Activated effector memory CD4-positive, alpha-beta T cell treated with Interleukin-2 at 50 U/mL for 16 hours (primary cell): ENCODE results near the gene CDRT4.
"Not testable (repeated sequence)": the region's sequence is repeated elsewhere in the genome, so short reads cannot be mapped to it uniquely, and the experiment has no call there.

Experiments used
- DNase-seq: peaks from one replicate; pipeline ENCODE4 v3.0.0-alpha.2; 2020

Gene CDRT4

DNA sequence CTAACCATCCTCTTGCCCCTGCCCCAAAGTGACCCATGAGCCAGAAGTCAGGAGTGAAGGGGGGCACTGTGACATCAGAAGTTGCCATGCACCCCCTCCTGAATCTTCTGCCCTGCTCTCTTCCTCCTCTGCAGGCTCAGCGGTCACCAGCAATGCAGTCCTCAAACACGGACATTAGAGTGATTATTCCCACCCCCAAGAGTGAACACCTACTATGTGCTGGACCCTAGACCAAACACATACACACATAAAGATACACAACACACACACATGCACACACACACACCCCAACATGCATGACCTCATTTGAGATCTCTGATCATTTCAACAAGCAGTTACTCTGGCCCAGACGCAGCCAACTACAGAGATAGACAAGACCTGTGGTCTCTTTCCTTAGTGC is at the start of gene CDRT4:
CDRT4 (minus strand) TSS at position 30 of the 400 bp plus-strand sequence. CDS start 27,383 bp downstream, outside the sequence.
- DNase-seq = no peak

DNA sequence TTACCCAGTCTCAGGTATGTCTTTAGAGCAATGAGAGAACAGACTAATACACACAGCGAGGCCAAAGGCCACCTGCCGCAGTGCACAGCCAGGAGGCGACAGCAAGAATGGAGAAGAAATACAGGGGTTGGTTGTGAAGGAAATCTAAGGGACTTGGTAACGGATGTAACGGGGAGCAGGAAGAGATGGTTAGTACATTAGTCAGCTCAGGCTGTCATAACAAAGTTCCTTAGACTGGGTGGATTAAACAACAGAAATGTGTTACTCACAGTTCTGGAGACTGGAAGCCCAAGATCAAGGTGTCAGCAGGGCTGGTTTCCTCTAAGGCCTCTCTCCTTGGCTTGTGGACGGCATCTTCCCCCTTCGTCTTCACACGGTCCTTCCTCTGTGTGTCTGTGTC is 48.7 kb upstream of the CDRT4 start:
- DNase-seq = no peak

DNA sequence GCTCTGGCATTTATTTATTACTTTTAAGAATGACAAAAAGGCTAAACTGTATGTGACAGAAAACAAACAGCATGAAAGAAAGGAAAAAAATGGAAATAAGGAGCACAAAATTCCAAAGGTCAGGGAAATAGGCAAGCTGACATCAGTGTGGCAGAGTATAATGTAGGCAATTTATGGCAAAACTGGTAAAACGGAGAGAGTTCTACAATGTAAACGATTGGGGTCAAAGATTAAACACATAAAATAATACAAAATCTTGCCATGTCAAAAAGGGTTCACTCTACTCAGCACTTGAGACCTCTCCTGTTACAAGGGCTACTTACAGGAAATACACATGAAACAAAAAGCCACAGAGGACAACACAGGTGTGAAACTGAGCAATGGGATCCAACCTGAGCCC is 47.0 kb upstream of the CDRT4 start:
- no peak for DNase-seq

DNA sequence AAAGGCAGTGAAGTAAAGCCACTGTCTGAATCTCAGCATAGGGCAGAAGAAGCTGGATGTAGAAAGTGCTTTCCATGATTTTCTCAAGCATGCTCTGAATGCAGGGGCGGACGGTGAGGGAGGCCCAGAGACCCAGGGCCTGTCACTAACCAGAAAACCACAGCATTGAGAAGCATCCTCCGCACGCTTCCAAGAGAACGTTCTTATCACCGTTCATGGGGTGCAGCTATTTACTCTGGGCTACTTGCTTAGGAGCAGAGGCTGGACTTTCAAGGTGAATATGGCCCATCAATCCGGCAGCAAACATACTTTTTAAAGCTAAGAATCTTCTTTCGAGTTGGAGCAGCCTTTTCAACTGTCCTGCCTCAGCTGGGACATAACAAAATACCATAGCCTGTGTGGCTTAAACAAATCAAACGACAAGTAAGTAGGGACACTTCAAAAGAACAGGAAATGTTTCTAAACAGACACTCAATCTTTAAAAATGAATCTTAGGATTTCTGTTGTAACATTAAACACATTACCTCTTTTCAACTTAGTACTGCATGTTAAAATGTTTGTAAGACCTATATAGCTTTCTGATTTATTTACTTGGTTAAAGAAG is 46.5 kb upstream of the CDRT4 start:
- no peak for DNase-seq

DNA sequence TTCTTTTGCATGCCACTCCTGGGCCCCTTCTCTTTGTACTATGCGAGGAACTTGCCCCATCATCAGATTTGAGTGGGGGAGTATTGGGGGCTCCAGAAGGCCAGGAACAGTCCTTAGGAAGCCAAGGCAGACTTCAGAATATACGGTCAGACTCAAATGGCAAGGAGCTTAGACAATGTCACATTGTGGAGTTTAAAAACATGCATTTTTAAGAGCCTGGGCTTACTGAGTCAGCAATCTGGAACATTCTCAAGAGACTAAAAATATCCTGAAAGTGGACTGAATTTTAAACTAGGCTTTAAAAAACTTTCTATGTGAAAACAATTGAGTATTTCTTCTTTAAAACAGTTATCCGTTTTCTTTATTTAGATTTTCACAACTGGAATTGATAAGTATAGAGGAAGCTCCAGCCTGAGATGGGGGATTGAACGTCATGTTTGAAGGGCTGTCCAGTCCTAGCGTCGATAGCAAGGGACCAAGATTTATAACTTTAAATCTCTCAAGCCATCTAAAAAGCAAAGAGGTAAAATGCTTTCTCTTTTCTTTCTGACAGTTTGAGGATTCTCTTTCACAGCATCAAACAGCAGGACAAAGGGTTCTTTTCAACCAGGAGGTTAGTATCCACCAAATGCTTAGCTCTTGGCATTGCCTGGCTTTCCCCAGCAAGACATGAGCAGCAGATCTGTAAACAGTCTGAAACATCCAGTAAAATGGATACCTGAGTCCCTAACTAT is 45.8 kb upstream of the CDRT4 start:
- DNase-seq = no peak

DNA sequence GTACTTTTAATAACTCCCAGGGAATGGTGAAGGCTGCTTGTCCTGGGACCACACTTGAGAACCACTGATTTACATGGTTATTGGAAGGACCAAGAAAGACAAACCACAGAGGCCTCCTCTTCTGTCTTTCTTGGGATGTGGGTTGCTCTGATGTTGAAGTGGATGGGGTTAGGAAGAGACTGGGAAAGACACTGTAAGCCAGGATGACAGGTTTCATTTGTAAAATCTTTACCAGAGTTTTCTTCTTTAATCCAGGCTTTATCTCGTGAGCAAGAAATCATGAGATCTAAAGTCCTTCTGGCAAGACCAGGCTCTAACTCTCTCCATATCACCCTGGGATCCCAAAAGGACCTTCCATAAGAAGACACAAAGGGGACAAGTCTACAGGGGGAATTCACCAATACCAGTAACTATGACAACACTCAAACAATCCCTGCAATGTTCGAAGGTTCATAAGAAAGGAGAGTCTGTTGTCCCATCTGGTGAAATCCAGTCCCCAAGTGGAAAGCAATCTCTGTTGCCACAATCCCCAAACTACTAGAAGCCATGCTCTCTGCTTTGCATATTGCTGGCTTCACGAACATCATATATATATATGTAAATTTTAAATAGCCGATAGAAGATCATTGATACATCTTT is 44.8 kb upstream of the CDRT4 start:
- no peak for DNase-seq

DNA sequence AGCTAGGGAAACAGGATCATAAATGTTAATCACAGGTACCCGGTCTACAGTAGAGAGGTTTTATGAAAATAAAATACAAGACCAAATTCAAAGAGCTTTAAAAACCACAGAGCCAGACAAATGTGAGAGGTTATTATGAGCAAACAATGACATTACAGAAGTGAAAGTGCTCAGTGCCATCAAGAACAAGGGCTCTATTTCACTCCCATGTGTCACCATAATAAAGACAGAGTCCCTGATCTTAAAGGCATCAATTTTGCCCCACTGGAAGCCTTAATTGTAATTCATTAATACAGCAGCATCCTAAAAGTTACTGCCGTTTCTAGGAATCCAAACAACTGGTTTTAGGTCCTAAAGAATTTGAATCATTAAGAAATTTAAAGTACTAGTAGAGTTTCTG is 43.7 kb upstream of the CDRT4 start:
- no peak for DNase-seq

DNA sequence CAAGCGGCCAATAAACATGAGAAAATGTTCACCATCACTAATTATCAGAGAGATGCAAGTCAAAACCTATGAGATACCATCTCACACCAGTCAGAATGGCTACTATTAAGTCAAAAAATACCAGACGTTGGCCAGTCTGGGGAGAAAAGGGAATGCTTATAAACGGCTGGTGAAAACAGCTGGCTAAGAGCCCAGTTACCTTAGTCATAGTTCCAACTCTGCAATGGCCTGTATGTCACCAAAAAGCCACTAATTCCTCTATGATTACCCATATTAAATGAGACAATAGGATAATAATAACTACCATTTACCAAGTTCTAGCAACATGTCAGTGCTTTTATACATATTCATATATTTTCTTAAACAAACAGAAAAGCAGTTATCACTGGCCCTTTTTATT is 42.9 kb upstream of the CDRT4 start:
- DNase-seq = no peak

DNA sequence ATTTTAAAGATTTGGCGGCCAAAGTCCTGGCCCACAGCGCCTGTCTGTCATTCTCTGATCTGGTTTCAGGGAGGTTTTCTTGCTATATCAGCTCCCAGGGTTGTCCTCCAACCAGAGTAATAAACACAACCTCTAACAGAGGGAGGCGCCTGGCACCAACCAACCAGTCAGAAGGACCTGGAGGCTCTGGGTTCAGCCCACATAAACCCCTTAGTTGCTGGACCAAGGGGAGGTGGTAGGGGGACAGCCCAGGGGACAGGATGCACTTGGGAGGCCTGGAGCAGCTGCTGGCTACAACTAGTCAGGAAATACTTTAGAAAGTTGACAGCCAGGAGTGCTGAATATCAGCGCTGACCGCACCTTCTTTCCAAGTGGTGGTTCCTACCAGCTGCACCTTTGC is 41.7 kb upstream of the CDRT4 start:
- DNase-seq = no peak

DNA sequence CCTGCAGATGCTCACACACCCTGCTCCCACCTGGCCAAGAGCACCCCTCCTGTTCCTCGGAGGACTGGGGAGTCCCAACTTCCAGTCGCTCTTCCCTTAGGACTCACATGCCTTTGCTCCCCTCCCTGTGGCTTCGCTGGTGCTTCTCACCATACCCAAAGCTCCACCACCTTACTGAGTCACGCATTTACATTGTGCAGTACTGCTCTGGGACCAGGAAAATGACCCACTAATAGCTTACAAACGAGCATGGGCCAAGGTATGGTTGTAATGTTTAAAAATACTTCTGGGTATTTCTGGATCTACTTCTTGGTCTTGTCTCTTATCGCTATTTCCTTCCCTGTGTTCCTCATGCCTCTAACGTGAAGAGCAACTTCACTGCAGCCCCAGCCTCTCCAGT is 41.0 kb upstream of the CDRT4 start:
- DNase-seq = no peak

DNA sequence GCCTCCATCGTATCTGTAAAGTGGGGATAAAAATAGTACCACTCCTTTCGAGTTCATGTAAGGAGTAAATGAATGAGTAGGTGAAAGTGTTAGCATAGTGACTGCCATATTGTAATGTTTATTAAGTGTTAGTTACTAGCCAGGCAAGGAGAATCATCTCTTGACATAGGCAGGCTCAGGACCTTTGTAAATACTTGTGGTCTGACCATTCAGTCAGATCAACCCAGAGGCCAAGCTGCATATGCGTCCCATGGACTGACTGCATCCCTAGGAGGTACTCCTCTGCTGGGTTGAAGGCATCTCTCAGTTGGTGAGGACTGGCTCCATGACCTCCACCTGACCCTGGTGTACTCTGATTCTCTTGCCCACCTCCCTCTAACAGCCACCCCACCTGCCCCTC is 40.5 kb upstream of the CDRT4 start:
- DNase-seq = no peak

DNA sequence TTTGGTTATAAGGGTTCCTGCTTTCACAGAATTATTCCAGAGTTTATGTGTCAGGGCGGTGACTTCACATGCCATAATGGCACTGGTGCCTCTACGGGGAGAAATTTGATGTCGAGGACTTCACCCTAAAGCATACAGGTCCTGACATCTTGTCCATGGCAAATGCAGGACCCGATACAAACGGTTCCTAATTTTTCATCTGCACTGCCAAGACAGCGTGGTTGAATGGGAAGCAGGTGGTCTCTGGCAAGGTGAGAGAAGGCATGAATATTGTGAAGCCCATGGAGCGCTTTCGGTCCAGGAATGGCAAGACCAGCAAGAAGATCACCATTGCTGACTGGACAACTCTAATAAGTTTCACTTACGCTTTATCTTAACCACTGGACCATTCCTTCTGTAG is 39.6 kb upstream of the CDRT4 start:
- DNase-seq = no peak

DNA sequence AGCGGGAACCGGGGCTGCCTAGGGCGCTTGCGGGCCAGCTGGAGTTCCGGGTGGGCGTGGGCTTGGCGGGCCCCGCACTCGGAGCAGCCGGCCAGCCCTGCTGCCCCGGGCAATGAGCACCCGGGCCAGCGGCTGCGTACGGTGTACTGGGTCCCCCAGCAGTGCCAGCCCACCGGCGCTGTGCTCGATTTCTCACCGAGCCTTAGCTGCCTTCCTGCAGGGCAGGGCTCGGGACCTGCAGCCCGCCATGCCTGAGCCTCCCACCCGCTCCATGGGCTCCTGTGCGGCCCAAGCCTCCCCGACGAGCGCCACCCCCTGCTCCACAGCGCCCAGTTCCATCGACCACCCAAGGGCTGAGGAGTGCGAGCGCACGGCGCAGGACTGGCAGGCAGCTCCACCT is 38.3 kb upstream of the CDRT4 start:
- DNase-seq = not testable (repeated sequence)

DNA sequence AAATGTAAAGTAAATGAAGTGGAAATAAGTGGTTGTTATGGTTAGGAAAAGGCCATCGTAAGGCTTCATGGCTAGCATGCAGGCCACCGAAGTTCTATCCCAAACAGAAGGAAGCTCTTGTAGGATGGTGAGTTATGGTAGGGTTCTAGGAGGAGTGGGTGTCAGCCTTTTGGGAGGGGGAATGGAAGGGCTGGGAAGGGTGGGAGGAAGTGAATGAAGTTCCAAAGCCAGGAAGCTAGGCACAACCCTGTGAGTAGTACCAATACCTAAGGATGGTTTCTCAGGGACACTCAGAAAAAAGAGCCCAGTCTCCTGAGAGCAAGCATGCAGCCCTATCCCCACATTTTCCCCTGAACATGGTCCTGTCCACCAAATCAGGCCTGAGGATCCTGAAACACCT is 36.3 kb upstream of the CDRT4 start:
- no peak for DNase-seq

DNA sequence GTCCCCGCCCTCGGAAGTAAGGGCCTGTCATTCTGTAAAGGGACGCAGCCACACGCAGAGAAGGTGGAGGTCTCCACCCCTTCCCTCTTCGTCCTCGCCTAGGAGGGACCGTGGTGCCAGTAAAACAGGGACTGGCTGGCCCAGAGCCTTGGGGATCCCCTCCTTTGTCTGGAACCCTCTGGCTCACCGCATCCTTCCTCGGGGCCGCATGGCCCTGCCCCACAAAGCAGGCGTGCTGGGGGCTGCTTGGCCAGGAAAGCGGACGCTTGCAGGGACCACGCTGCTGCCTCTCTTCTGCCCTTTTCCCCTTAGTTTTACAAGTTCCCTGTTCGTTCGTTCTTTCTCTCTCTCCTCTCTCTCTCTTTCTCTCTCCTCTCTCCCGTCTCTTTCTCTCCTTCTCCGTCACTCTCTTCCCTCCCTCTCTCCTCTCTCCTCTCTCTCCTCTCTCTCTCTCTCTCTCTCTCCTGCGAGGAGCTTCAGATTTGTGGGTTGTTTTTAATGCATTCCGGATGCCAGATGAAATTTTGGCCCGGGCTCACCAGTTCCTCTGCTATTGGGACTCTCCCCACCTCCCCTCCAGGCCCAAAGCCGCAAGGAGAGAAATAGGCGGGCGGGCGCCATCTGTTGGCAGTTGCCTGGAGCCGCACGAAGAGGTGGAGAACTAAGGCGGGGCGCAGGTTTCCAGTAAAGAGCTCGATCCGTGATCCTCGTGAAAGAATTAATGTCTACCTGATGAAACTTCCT is 35.1 kb upstream of the CDRT4 start:
- DNase-seq = peak; percentile 23

DNA sequence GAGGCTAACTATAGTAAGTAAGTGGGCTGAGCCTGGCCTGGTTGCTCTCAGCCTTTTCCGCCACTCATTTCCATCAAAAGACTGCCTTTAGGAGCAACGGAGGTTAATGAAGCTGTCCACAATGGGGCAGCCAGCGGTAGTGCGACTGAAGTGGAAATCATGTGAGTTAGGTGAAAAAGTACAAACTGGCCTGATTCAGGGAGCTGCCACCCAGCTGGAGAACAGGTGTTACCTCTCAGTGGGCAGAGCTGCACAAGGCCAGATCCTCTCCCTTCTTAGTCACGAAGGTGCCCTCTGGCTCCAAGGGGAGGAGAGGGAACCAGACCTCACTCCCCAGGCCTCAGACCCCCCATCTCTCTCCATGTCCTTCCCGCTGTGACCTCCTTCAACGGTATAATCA is 34.4 kb upstream of the CDRT4 start:
- no peak for DNase-seq

DNA sequence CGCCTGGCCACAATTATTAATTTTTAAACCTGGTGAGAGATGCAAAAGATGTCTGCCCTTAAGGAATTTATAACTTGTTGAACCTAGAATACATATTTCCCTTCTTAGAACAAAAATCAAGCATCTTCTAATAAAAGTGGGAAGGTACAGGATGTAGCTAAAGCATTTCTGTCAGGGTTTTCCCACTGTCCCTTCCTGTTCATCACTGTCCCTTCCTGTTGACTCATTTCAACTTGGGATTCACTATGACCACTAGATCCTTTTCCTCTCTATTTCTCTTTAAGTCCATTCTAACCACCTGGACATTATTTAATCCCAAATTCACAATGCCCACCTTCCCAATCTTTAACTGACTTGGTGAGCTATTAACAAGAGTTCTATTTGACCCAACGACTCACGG is 33.9 kb upstream of the CDRT4 start:
- no peak for DNase-seq

DNA sequence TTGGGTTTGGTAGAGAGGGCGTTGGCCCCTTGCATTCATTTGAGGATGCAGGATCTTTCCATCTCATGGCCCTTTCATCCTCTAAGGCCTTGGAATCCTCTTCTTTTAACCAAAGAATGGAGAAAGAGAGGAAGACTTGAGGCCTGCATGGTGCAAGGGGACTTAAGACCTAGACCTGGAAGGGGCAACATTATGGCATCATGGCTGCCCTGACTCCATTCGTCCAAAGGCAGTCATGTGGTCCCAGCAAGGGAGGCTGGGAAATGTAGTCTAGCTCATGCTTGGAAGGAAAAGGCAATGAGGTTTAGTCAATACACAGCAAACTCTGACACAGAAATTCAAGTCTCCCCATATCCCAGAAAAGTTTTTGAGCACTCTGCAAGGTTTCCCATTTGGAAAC is 30.7 kb upstream of the CDRT4 start:
- DNase-seq = no peak

DNA sequence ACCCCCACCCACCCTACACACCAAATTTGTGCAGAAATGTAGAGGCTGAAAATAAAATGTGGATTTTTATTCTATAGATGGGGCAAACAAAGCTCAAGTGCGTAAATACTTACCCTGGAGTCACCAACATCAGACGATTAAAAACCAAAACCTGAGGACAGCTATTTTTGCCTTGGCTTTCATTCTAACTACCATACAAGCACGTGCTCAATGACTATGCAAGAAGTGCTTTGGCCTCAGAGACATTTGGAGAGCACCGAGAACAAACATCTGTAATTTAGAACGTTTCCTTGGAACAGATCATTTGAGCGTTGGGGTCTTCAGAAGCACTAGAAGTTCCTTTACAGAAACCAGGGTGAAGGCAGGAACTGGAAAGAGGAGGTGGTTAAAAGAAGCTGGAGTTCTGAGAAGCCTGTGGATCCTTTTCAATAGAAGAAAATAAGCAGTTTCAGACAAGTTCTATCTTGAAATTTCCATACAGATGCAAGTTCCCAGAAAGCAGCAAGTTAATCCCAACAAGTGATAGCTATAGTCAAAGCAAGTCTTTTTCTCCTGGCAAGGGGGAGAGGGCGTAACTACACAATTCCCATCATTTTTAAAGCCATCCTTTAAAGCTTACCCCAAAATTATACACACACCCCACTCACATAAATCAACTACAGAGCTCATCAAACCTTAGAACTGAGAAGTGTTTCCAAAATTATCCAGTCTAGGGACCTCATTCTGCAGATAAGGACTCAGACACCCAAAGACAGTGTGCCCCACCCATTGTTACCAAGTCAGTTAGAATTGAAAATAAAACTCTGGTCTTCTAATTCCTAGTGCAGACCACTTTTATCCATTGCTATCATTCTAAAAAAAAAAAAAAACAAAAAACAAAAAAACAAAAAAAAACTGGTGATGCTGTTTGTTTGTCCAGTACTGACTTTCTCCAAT is 29.6 kb upstream of the CDRT4 start:
- DNase-seq = no peak

DNA sequence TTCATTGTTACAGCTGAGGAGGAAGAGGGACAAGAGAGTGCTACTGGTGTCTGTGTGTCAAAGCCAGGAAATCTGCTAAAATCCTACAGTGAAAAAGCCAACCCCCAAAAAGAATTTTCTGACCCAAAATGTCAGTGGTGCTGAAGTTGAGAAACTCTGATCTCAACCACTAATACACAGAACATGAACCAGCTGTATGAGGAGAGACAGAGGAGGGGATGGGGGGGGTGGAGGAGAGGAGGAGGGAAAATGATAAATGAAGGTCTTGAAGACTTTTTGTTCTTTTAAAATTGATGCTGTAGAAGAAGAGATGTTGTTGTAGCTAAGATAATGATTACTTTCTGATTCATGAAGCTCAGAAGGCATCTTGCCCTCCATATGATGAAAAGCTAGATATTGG is 27.4 kb upstream of the CDRT4 start:
- DNase-seq = no peak

DNA sequence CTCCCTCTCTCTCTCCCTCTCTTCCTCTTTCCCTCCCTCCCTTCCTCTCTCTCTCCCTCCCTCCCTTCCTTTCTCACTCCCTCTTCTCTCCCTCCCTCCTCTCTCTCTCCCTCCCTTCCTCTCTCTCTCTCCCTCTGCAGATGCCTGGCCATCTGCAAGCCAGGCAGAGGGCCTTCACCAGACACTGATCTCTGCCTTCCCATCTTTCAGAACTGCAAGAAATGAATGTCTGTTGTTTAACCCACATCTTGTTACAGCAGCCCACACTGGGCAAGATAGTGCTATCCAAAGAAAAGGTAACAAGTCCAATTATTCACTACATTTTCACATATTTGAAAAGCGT is 26.2 kb upstream of the CDRT4 start:
- no peak for DNase-seq

DNA sequence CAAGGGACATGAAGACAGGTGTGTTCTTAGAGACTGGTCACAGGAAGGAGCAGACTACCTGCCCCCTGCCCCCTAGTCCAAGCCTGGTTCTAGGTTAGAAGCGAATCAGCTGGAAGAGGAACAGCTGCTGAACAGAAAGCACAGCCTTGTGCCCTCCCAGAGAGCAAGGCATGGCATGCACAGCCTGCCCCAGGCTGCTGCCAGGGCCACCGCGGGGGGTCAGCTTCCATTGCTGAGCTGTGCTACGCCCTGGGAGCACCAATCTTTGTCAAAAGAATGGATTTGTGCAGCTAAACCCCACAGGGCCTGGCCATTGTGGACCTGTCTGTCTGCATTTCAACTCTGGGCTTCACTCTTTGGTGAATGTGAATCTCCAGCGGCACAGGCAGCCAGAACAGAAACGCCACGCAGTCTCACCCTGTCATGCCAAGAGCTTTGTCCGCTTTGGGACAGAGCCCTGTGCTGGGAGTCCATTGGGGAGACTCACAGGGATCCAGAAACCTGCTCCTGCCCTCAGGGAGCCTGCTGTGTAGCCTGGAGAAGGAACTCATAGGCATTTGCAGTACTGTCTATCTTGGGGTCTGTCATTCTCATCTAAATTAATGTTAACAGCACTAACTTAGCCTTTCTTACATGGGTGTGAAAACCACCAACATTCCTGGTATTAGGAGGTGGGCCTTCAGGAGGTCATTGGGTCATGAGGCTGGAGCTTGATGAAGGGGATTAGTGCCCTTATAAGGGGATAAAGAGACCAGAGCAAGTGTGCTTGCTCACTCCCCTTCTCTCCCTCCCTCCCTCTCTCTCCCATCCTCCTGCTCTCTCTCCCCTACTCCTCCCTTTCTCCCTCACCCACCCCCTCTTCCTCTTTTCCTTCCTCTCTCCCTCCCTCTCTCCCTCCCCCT is 25.6 kb upstream of the CDRT4 start:
- no peak for DNase-seq
